ENCODE results near the gene CDC16. TPM values are rescaled to one million over a fixed set of nuclear protein-coding genes. Genes with fewer than 3 reads are reported as not detected.

Gene CDC16
- total and polyA plus RNA-seq, 2 of the 13 experiments (the other 11 are each of a cell fraction or from before 2014, with no cell fraction given), result 24.2 to 60.9 TPM

- 94% methylated on average over 4 of the region's 4 CpGs for WGBS (ENCODE audit: low lambda C conversion rate)
- POLR2A ChIA-PET, result no interaction called here
Measured at GRCh38 chr13:114269281-114269770, 34.6 kb downstream of the CDC16 start.

More at GRCh38 chr13:114269281-114269770, 34.6 kb downstream of the CDC16 start:
- BruUV-seq (replicated peaks), result no TSS peak
- H3K79me2 ChIP-seq (ENCODE audit: insufficient read depth, low read length), result no peaks in the 10 kb centered on the region
- no peak overlapping the region for H3K4me3 ChIP-seq (replicated peaks in 1 of 3; ENCODE audit: insufficient read depth in 1 of 3, low read depth in 2 of 3, low read length in 3 of 3)
- no peak overlapping the region for H3K4me2 ChIP-seq (ENCODE audit: low read depth, low read length)
- H3K27ac ChIP-seq (ENCODE audit: extremely low read length, insufficient read depth, low read length), result no peak overlapping the region
- H3K4me1 ChIP-seq (ENCODE audit: insufficient read depth, low read length), result no peaks in the 10 kb centered on the region
- FAIRE-seq (no peak), ATAC-seq (no peak), DNase-seq (ENCODE audit: low spot score) (no peak)
- H3K27me3 ChIP-seq (ENCODE audit: control insufficient read depth in 1 of 2, insufficient read depth in 2 of 2, low read length in 2 of 2), result no peaks in the 10 kb centered on the region; a peak in 1 of 5 replicates
- TF ChIP-seq ZFP90 (CRISPR knock-in tag; IDR thresholded peaks at IDR 0.05; ENCODE audit: borderline replicate concordance) (no peak), MAF1 (CRISPR knock-in tag; IDR thresholded peaks at IDR 0.05; ENCODE audit: borderline replicate concordance) (no peak), SMAD9 (CRISPR knock-in tag; IDR thresholded peaks at IDR 0.05) (no peak), SOX6 (IDR thresholded peaks at IDR 0.05) (no peak), SOX6 (CRISPR knock-in tag; IDR thresholded peaks at IDR 0.05) (no peak), NFIC (IDR thresholded peaks at IDR 0.05; ENCODE audit: low read length) (no peak), TEAD3 (CRISPR knock-in tag; optimal IDR thresholded peaks at IDR 0.05; ENCODE audit: borderline replicate concordance) (no peak), MXD4 (CRISPR knock-in tag; IDR thresholded peaks at IDR 0.05) (no peak), MXD1 (CRISPR knock-in tag; IDR thresholded peaks at IDR 0.05) (no peak)
- TF ChIP-seq, protein P1, sequence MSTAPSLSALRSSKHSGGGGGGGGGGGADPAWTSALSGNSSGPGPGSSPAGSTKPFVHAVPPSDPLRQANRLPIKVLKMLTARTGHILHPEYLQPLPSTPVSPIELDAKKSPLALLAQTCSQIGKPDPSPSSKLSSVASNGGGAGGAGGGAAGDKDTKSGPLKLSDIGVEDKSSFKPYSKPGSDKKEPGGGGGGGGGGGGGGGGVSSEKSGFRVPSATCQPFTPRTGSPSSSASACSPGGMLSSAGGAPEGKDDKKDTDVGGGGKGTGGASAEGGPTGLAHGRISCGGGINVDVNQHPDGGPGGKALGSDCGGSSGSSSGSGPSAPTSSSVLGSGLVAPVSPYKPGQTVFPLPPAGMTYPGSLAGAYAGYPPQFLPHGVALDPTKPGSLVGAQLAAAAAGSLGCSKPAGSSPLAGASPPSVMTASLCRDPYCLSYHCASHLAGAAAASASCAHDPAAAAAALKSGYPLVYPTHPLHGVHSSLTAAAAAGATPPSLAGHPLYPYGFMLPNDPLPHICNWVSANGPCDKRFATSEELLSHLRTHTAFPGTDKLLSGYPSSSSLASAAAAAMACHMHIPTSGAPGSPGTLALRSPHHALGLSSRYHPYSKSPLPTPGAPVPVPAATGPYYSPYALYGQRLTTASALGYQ (CRISPR knock-in tag; IDR thresholded peaks at IDR 0.05), result no peak
- intact Hi-C loops (cut with micrococcal nuclease; ENCODE audit: unreplicated experiment), result no loop called here
- H3K9ac ChIP-seq (ENCODE audit: insufficient read depth, low read depth, low read length), result no peak overlapping the region
- H4K20me1 ChIP-seq (ENCODE audit: insufficient read depth, low read length), result no peaks in the 10 kb centered on the region
- no peaks in the 10 kb centered on the region for H3K9me3 ChIP-seq (ENCODE audit: low read length)
- H3K36me3 ChIP-seq (replicated peaks in 1 of 2; ENCODE audit: control insufficient read depth in 1 of 2, insufficient read depth in 2 of 2, low read length in 2 of 2), result peaks cover 24 to 58% of the 10 kb centered on the region in 2 experiments
- H2AFZ ChIP-seq (ENCODE audit: low read length), result no peak overlapping the region
- CTCF ChIA-PET (ENCODE audit: low intra/inter-chr PET ratio, low total read pairs), result no interaction called here
- in situ Hi-C loops (cut with HindIII; ENCODE audit: extremely low pct_ligation_motif_present, low pct_unique_long_range_greater_than_20kb), result no loop called here
